CD8-positive, alpha-beta memory T cell (primary cell): Measurements from ENCODE around the gene SLC30A10. TPM values are rescaled to one million over a fixed set of nuclear protein-coding genes. Genes with fewer than 3 reads are reported as not detected.
"Not testable (repeated sequence)": the region's sequence is repeated elsewhere in the genome, so short reads cannot be mapped to it uniquely, and the experiment has no call there.

ENCODE experiments used
- CTCF ChIA-PET: fragments of 350-600 bp; sonication (Branson Sonifier 250); formaldehyde crosslinking; loops from one replicate; lab custom pipeline; 2021; ENCODE audit warnings: antibody characterized with exemption; lab: Charles Lee
- POLR2A ChIA-PET: fragments of 350-600 bp; sonication (Branson Sonifier 250); formaldehyde crosslinking; loops from one replicate; lab custom pipeline; 2021; ENCODE audit warnings: antibody characterized with exemption; lab: Charles Lee
- DNase-seq, 5 donors: peaks; one replicate each; pipeline versions ENCODE4 v3.0.0 to v3.0.0-alpha.2; 2020 to 2022; ENCODE audit warnings: mixed read lengths in 1 of 5
- H3K27ac ChIP-seq: one replicate; pipeline ENCODE4 v1.7.0; 2013; ENCODE audit warnings: low read depth, mild to moderate bottlenecking, low read length, moderate library complexity
- H3K27me3 ChIP-seq: 2 replicates; pipeline ENCODE4 v1.7.0; 2013; ENCODE audit warnings: low read length, mild to moderate bottlenecking; ENCODE audit not compliant: insufficient read depth, poor library complexity, severe bottlenecking
- H3K36me3 ChIP-seq: 2 replicates; pipeline ENCODE4 v1.7.0; 2013; ENCODE audit warnings: mild to moderate bottlenecking, low read length, moderate library complexity; ENCODE audit not compliant: insufficient read depth
- H3K4me1 ChIP-seq: 2 replicates; pipeline ENCODE4 v1.7.0; 2013; ENCODE audit warnings: mild to moderate bottlenecking, low read length, moderate library complexity; ENCODE audit not compliant: insufficient read depth
- H3K4me3 ChIP-seq: 2 replicates; pipeline ENCODE4 v1.7.0; 2013; ENCODE audit warnings: mild to moderate bottlenecking, low read length
- H3K9me3 ChIP-seq: 2 replicates; pipeline ENCODE4 v1.7.0; 2013; ENCODE audit warnings: mild to moderate bottlenecking, low read length
- H3K27ac Mint-ChIP-seq, 8 donors: one replicate each; pipeline ENCODE4 v1.8.0; 2020 to 2021; ENCODE audit warnings: mixed read lengths in 8 of 8, mild to moderate bottlenecking in 6 of 8, inconsistent platforms in 3 of 8, moderate library complexity in 3 of 8
- H3K27me3 Mint-ChIP-seq, 2 donors: one replicate each; pipeline ENCODE4 v1.8.0; 2020 to 2021; ENCODE audit warnings: mixed read lengths in 2 of 2, mild to moderate bottlenecking in 1 of 2, moderate library complexity in 1 of 2
- H3K36me3 Mint-ChIP-seq, 3 donors: one replicate each; pipeline ENCODE4 v1.8.0; 2020 to 2021; ENCODE audit warnings: mixed read lengths in 3 of 3, inconsistent platforms in 1 of 3, mild to moderate bottlenecking in 1 of 3
- H3K4me1 Mint-ChIP-seq, 3 donors: one replicate each; pipeline ENCODE4 v1.8.0; 2020 to 2021; ENCODE audit warnings: mixed read lengths in 3 of 3, inconsistent platforms in 1 of 3, mild to moderate bottlenecking in 1 of 3
- H3K4me3 Mint-ChIP-seq, 7 donors: one replicate each; pipeline ENCODE4 v1.8.0; 2020 to 2021; ENCODE audit warnings: mixed read lengths in 7 of 7, mild to moderate bottlenecking in 6 of 7, moderate library complexity in 4 of 7, inconsistent platforms in 2 of 7
- H3K9me3 Mint-ChIP-seq, 5 donors: one replicate each; pipeline ENCODE4 v1.8.0; 2020 to 2022; ENCODE audit warnings: mixed read lengths in 5 of 5, mild to moderate bottlenecking in 3 of 5, moderate library complexity in 2 of 5, inconsistent platforms in 1 of 5
- polyA plus RNA-seq: library from polyadenylated mRNA; unstranded; fragments of 300-500 nt; fragmentation: Illumina TruSeq; gene quantifications from one replicate; pipeline ENCODE4 v1.2.3, GENCODE V29; 2021
- total RNA-seq, 2 experiments: library from RNA; stranded (reverse); gene quantifications; one replicate each; pipeline ENCODE4 v1.2.3, GENCODE V29; 2021

Gene SLC30A10
- total and polyA plus RNA-seq, 3 experiments from 2014 or later = not detected

- H3K36me3 ChIP-seq, POLR2A ChIA-PET, H3K36me3 Mint-ChIP-seq, H3K4me1 Mint-ChIP-seq, H3K9me3 Mint-ChIP-seq, H3K4me1 ChIP-seq, H3K27me3 Mint-ChIP-seq, H3K4me3 Mint-ChIP-seq, DNase-seq, H3K4me3 ChIP-seq, H3K27ac Mint-ChIP-seq, H3K27ac ChIP-seq, H3K9me3 ChIP-seq, CTCF ChIA-PET, H3K27me3 ChIP-seq: not testable (repeated sequence)
Observed at GRCh38 chr1:219868615-219869014, 59.7 kb downstream of the SLC30A10 start.

Other genes starting within 250 kb of the SLC30A10 start
- 100 to 1,000 TPM; 174 to 204 TPM for gene EPRS1, start 117.9 kb upstream of the SLC30A10 start, total RNA-seq
- 51.8 TPM for gene EPRS1, start 117.9 kb upstream of the SLC30A10 start, polyA plus RNA-seq
- gene BPNT1, start 161.2 kb upstream of the SLC30A10 start, total RNA-seq = 10 to 100 TPM; 24.8 to 26.3 TPM
- gene BPNT1, start 161.2 kb upstream of the SLC30A10 start, polyA plus RNA-seq = 21.3 TPM
- 10 to 100 TPM; 80.8 to 83.0 TPM for gene IARS2, start 165.6 kb upstream of the SLC30A10 start, total RNA-seq
- 68.9 TPM for gene IARS2, start 165.6 kb upstream of the SLC30A10 start, polyA plus RNA-seq